ENCODE data around the gene PTBP3. TPM values are rescaled to one million over a fixed set of nuclear protein-coding genes. Genes with fewer than 3 reads are reported as not detected.

The PTBP3 gene
- 43.6 to 56.7 TPM (median 55.1 TPM) in 3 replicates for total RNA-seq
- long read RNA-seq, full-length matches to known transcripts, result 16 of 31 reads
- long read RNA-seq, partial matches to known transcripts, result 1 of 31 reads
- long read RNA-seq, other reads (novel, unspliced or antisense), result 14 of 31 reads

DNA sequence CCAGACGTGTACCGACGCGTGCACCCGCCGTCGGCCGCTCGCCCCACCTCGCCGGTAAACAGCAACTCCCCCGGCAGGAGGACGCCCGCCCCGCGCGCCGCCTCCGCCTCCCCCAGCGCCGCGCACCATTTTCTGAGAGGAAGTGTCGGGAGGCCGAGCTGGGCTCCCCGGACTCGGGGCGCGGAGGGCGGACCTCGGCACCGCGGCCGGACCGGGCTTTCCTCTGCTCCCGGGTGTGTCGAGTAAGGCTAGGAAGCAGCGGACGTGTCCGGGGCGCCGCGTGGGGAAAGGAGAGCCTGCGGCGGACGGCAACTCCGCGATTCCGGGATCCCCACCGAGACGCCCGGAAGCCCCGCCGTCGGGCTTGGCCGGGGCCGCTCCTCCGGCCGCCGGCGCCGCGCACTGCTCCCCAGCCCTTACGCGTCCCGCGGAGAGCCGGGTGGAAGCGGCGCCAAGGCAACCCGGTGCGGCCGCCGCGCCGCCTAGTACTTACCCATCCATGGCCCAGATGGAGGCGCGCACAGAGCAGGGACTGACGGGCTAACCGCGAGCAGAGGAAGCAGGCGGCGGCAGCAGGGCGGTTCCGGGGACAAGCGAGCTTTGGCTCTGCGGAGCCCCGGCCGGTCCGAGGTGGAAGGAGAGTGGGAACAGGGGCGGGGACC is at the start of gene PTBP3:
TSS of gene PTBP3 (minus strand) at position 643 of the 662 bp plus-strand sequence. CDS start 35,754 bp downstream, outside the sequence.
- Mint-ChIP-seq H3K4me3 (ENCODE audit: unreplicated experiment) (peak within 1 kb of the TSS; percentile 93), H3K4me1 (ENCODE audit: low read depth) (peaks cover 36% of the 10 kb centered on the region), H3K27ac (ENCODE audit: unreplicated experiment) (peak within 1 kb of the TSS; percentile 96), H3K36me3 (ENCODE audit: low read depth) (no peaks in the 10 kb centered on the region), H3K9me3 (ENCODE audit: low read depth) (no peaks in the 10 kb centered on the region), H3K27me3 (ENCODE audit: low read depth) (no peaks in the 10 kb centered on the region)
- peak; percentile 92 for DNase-seq (ENCODE audit: low spot score)
- no peak for TF ChIP-seq CTCF (IDR thresholded peaks at IDR 0.05)

DNA sequence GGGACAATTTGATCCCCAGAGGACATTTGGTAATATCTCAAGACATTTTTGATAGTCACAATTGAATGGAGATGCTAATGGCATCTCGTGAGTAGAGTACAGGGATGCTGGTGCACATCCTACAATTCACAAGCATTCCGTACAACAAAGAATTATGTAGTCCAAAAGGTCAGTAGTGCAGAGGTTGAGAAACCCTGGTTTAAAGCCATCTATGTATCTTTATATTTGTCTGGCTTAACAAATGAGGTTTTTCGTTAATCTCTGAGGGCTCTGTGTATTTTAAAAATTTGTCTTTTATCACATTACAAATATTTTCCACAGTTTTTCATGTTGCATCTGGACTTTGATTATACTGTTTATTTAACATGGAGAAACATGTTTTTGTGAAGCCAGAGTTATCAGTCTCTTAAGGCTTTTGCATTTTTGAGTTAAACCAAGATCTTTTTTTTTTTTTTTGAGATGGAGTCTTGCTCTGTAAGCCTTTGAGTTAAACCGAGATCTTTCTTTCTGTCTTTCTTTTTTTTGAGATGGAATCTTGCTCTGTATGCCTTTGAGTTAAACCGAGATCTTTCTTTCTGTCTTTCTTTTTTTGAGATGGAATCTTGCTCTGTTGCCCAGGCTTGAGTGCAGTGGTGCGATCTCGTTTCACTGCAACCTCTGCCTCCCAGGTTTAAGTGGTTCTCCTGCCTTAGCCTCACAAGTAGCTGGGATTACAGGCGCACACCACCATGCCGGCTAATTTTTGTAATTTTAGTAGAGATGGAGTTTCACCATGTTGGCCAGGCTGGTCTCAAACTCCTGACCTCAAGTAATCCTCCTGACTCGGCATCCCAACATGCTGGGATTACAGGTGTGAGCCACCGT is 49.3 kb upstream of the PTBP3 start:
- DNase-seq (ENCODE audit: low spot score), result no peak
- Mint-ChIP-seq H3K36me3 (ENCODE audit: low read depth) (peaks cover 3% of the 10 kb centered on the region), H3K4me3 (ENCODE audit: unreplicated experiment) (no peak overlapping the region), H3K27ac (ENCODE audit: unreplicated experiment) (no peak overlapping the region), H3K27me3 (ENCODE audit: low read depth) (no peaks in the 10 kb centered on the region), H3K9me3 (ENCODE audit: low read depth) (no peaks in the 10 kb centered on the region), H3K4me1 (ENCODE audit: low read depth) (peaks cover 45% of the 10 kb centered on the region)
- TF ChIP-seq CTCF (IDR thresholded peaks at IDR 0.05), result no peak

DNA sequence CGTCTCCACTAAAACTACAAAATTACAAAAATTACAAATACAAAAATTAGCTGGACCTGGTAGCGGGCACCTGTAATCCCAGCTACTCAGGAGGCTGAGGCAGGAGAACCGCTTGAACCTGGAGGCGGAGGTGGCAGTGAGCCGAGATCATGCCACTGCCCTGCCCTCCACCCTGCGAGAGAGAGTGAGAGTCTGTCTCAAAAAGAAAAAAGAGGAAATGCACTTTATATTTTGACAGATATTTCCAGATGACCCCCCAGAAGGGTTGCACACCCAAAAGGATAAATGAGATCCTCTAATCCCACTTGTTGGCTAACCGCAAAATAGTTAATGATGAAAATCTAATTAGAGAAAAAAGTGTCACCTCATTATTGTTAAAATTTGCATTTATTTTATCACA is 48.6 kb upstream of the PTBP3 start:
- H3K4me1 Mint-ChIP-seq (ENCODE audit: low read depth), result peaks cover 51% of the 10 kb centered on the region

DNA sequence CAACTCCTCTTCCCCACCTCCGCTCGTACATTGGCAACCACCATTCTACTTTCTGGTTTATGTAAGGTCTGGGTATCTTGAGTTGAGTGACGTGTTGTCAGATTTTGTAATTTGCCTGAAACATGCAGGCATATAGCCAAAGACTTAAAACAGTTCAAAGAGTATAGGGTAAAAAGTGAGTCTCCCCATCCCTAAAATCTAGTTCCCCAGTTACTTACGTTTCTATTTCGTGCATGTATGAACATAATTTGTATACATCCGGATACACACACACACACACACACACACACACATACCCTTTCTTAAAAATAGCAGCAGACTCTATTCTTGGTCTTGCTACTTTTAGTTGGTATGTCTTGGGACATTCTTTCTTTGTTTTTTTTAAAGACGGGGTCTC is 47.4 kb upstream of the PTBP3 start:
- Mint-ChIP-seq H3K27me3 (ENCODE audit: low read depth) (no peaks in the 10 kb centered on the region), H3K4me1 (ENCODE audit: low read depth) (peaks cover 54% of the 10 kb centered on the region), H3K36me3 (ENCODE audit: low read depth) (no peaks in the 10 kb centered on the region), H3K27ac (ENCODE audit: unreplicated experiment) (peak overlapping the region; percentile 99), H3K4me3 (ENCODE audit: unreplicated experiment) (peak overlapping the region; percentile 93), H3K9me3 (ENCODE audit: low read depth) (no peaks in the 10 kb centered on the region)
- TF ChIP-seq CTCF (IDR thresholded peaks at IDR 0.05), result no peak
- no peak for DNase-seq (ENCODE audit: low spot score)

More for the DNA sequence above, 48.6 kb upstream of the PTBP3 start:
- TF ChIP-seq CTCF (IDR thresholded peaks at IDR 0.05), result no peak
- H3K4me3 Mint-ChIP-seq (ENCODE audit: unreplicated experiment), result no peak overlapping the region
- no peaks in the 10 kb centered on the region for H3K9me3 Mint-ChIP-seq (ENCODE audit: low read depth)
- H3K27me3 Mint-ChIP-seq (ENCODE audit: low read depth), result no peaks in the 10 kb centered on the region
- H3K36me3 Mint-ChIP-seq (ENCODE audit: low read depth), result no peaks in the 10 kb centered on the region
- no peak overlapping the region for H3K27ac Mint-ChIP-seq (ENCODE audit: unreplicated experiment)
- no peak for DNase-seq (ENCODE audit: low spot score)

DNA sequence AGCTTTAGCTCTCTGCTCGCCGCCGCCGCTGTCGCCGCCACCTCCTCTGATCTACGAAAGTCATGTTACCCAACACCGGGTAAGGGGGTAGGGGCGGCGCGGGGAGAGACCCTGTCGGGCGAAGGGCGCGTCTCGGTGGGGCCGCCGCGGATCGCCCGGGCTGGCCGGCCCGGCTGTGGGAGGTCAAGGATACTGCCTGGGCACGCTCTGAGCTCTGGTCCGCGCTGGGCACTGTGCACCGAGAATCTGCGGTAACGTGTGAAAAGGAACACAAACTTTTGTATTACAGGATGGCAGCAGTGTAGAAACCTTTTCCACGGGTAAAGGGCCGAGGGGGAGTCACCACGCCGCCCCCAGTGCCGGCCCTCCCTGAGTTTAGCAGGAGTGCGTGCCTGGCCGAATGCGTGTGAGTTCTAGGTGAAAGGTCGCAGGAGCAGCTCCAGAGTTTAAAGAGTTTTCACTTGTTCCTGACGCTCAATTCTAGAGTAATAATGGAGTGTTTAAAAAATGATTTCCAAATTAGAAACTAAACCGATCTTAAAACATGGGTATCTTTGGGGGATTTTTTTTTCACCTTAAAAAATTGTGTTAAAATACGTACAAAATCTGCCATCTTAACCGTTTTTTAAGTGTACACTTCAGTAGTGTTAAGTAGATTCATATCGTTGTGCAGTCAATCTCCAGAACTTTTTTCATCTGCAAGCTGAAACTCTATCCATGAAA is 46.8 kb upstream of the PTBP3 start, which contains the start of gene HSDL2:
TSS of gene HSDL2 (plus strand) at position 7 of the 723 bp plus-strand sequence. CDS start at position 63, 56 bp downstream.
- H3K27ac Mint-ChIP-seq (ENCODE audit: unreplicated experiment), result peak within 1 kb of the TSS; percentile 99
- H3K9me3 Mint-ChIP-seq (ENCODE audit: low read depth), result no peaks in the 10 kb centered on the region
- peaks cover 54% of the 10 kb centered on the region for H3K4me1 Mint-ChIP-seq (ENCODE audit: low read depth)
- H3K4me3 Mint-ChIP-seq (ENCODE audit: unreplicated experiment), result peak within 1 kb of the TSS; percentile 93
- TF ChIP-seq CTCF (IDR thresholded peaks at IDR 0.05), result no peak
- DNase-seq (ENCODE audit: low spot score), result no peak
- H3K27me3 Mint-ChIP-seq (ENCODE audit: low read depth), result no peaks in the 10 kb centered on the region
- no peaks in the 10 kb centered on the region for H3K36me3 Mint-ChIP-seq (ENCODE audit: low read depth)
